ENCODE data around the gene UTS2R.

DNA sequence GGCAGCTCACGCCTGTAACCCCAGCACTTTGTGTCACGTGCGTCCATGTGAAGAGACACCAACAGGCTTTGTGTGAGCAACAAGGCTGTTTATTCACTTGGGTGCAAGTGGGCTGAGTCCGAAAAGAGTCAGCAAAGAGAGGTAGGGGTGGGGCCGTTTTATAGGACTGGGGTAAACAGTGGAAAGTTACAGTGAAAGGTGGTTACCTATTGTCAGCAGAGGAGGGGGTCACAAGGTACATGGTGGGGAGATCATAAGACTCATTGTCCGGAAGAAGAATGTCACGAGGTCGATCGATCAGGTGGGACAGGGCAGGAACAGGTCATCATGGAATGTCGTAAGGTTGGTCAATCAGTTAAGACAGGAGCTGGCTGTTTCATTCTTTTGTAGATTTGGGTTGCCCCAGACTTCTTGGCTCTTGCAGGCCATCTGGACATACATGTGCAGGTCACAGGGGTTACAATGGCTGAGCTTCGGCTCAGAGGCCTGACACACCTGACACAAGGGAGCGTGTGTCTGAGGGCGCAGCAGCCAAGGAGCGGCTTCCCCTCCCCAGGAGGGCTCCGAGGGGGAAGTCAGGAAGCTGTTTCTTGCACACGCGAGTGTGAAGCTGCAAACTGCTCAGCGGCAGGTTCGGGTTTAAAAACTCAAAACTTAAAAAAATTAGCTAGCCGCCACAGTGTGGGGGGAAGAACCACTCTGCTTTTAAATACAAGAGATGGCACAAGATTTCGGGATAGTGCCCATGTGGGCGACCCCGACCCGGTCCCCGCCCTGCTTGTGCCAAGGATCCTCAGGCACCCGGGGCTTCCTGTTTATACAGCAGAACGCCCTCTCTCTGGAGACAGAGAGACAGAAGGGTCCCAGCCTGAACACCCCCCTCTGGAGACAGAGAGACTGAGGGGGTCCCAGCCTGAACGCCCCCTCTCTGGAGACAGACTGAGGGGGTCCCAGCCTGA, 24.9 kb upstream of the UTS2R start:
- TF ChIP-seq CTCF (conservative IDR thresholded peaks at IDR 0.05; ENCODE audit: low read length) (no peak), EZH2phosphoT487 (IDR thresholded peaks at IDR 0.05; ENCODE audit: borderline replicate concordance) (no peak)

Data from Loucy (cell line).